SK-N-MC (cell line): ENCODE data around the gene GRB10.

Experiments used
- EZH2 ChIP-seq: fragments of 200-600 bp; sonication (generic); IDR thresholded peaks from one replicate; pipeline ENCODE4 v1.6.1; 2017; ENCODE audit warnings: antibody characterized with exemption
- POLR2AphosphoS5 ChIP-seq: IDR thresholded peaks from 2 replicates; pipeline ENCODE4 v1.6.1; 2012; ENCODE audit warnings: mild to moderate bottlenecking, low read depth, low read length, borderline replicate concordance

- TF ChIP-seq EZH2: no peak
- TF ChIP-seq POLR2AphosphoS5: no peak
Observed at GRCh38 chr7:50552921-50553320, 229.8 kb downstream of the GRB10 start.
